Activated gamma-delta T cell (primary cell): ENCODE results near the gene ZMYM2.

Experiments
- DNase-seq: peaks from one replicate; lab custom pipeline; 2025; lab: John Stamatoyannopoulos, UW

Gene ZMYM2

GRCh38 chr13:20045950-20046548, 87.5 kb downstream of the ZMYM2 start:
- DNase-seq: no peak

GRCh38 chr13:20049558-20050473, 91.3 kb downstream of the ZMYM2 start:
- DNase-seq: no peak

GRCh38 chr13:20051366-20051765, 92.8 kb downstream of the ZMYM2 start:
- no peak for DNase-seq

- no peak for DNase-seq
These were observed 94.5 kb downstream of the ZMYM2 start for GRCh38 chr13:20053016-20053415.

- no peak for DNase-seq
These were observed 95.4 kb downstream of the ZMYM2 start for GRCh38 chr13:20053891-20054290.

GRCh38 chr13:20054586-20054985, 96.1 kb downstream of the ZMYM2 start:
- no peak for DNase-seq

- DNase-seq: no peak
These were observed 98.7 kb downstream of the ZMYM2 start for GRCh38 chr13:20057214-20057613.

- DNase-seq: no peak
These were observed 99.4 kb downstream of the ZMYM2 start for GRCh38 chr13:20057963-20058362.

- no peak for DNase-seq
These were observed 99.9 kb downstream of the ZMYM2 start for GRCh38 chr13:20058476-20058875.

- DNase-seq: no peak
These were observed 105.6 kb downstream of the ZMYM2 start for GRCh38 chr13:20064128-20064527.

- DNase-seq: no peak
These were observed 107.0 kb downstream of the ZMYM2 start for GRCh38 chr13:20065516-20065915.

- no peak for DNase-seq
These were observed 111.4 kb downstream of the ZMYM2 start for GRCh38 chr13:20069956-20070355.

GRCh38 chr13:20073775-20074174, 115.2 kb downstream of the ZMYM2 start:
- no peak for DNase-seq

GRCh38 chr13:20074966-20075365, 116.4 kb downstream of the ZMYM2 start:
- no peak for DNase-seq

GRCh38 chr13:20077086-20077485, 118.6 kb downstream of the ZMYM2 start:
- DNase-seq: no peak

- DNase-seq: no peak
These were observed 122.0 kb downstream of the ZMYM2 start for GRCh38 chr13:20080377-20081164.

GRCh38 chr13:20090349-20090748, 131.8 kb downstream of the ZMYM2 start:
- DNase-seq: no peak

- DNase-seq: no peak
These were observed 135.4 kb downstream of the ZMYM2 start for GRCh38 chr13:20093951-20094350.

- no peak for DNase-seq
These were observed 140.8 kb downstream of the ZMYM2 start for GRCh38 chr13:20099319-20099718.

GRCh38 chr13:20101467-20102316, 143.2 kb downstream of the ZMYM2 start:
- DNase-seq: no peak

- no peak for DNase-seq
These were observed 144.1 kb downstream of the ZMYM2 start for GRCh38 chr13:20102525-20103180.
